B cell (primary cell): ENCODE data around the gene EED. TPM values are rescaled to one million over a fixed set of nuclear protein-coding genes. Genes with fewer than 3 reads are reported as not detected.

ENCODE experiments used
- ATAC-seq: fragments of 200-7000 bp; cut with Tn5 transposase; one replicate; pipeline ENCODE4 v1.10.0; 2021; ENCODE audit warnings: low read depth, mild to moderate bottlenecking, moderate number of reproducible peaks, moderate library complexity
- CTCF ChIA-PET: fragments of 350-600 bp; sonication (Branson Sonifier 250); formaldehyde crosslinking; loops from one replicate; lab custom pipeline; 2021; ENCODE audit warnings: antibody characterized with exemption, inconsistent platforms; lab: Charles Lee
- POLR2A ChIA-PET: fragments of 350-600 bp; sonication (Branson Sonifier 250); formaldehyde crosslinking; loops from one replicate; lab custom pipeline; 2021; ENCODE audit warnings: antibody characterized with exemption; lab: Charles Lee
- DNase-seq: peaks from one replicate; pipeline ENCODE4 v3.0.0; 2013
- H2AFZ ChIP-seq: 2 replicates; pipeline ENCODE4 v1.6.1; 2012; ENCODE audit warnings: mild to moderate bottlenecking, low read depth, low read length; ENCODE audit not compliant: insufficient read depth, poor library complexity, severe bottlenecking
- H3K27ac ChIP-seq, 2 donors: 1 replicate in 1 of 2; 2 replicates in 1 of 2; pipeline ENCODE4 v1.5.1; 2012 to 2013; ENCODE audit warnings: low read length in 2 of 2, mild to moderate bottlenecking in 2 of 2, moderate library complexity in 1 of 2
- H3K27me3 ChIP-seq, 4 experiments: fragments of 200-600 bp in 1 of 4; sonication (generic) in 1 of 4; replicated peaks in 1 of 4; 1 replicate in 2 of 4; 2 replicates in 2 of 4; pipeline versions ENCODE4 v1.6.1 to v1.7.0; 2013 to 2016; ENCODE audit warnings: low read length in 3 of 4, mild to moderate bottlenecking in 2 of 4, mixed read lengths in 1 of 4, moderate library complexity in 1 of 4; ENCODE audit not compliant: insufficient read depth in 4 of 4, control insufficient read depth in 3 of 4; ENCODE audit errors: control extremely low read depth in 1 of 4
- H3K36me3 ChIP-seq, 2 experiments: replicated peaks in 1 of 2; 1 replicate in 1 of 2; 2 replicates in 1 of 2; pipeline versions ENCODE4 v1.6.1 to v1.7.1; 2013; ENCODE audit warnings: low read length in 1 of 2; ENCODE audit not compliant: insufficient read depth in 2 of 2, control insufficient read depth in 1 of 2; ENCODE audit errors: control extremely low read depth in 1 of 2, extremely low read depth in 1 of 2
- H3K4me1 ChIP-seq, 2 donors: fragments of 200-600 bp in 1 of 2; sonication (generic) in 1 of 2; 1 replicate in 1 of 2; 2 replicates in 1 of 2; pipeline versions ENCODE4 v1.5.1 to v1.6.1; 2013 to 2017; ENCODE audit warnings: low read length in 2 of 2; ENCODE audit not compliant: control insufficient read depth in 2 of 2, insufficient read depth in 2 of 2
- H3K4me2 ChIP-seq: replicated peaks from 2 replicates; pipeline ENCODE3; 2012; ENCODE audit warnings: mild to moderate bottlenecking, low read depth, low read length; ENCODE audit not compliant: poor library complexity, severe bottlenecking
- H3K4me3 ChIP-seq, 5 experiments: fragments of 200-600 bp in 1 of 5; sonication (generic) in 1 of 5; 1 replicate in 3 of 5; 2 replicates in 2 of 5; pipeline versions ENCODE4 v1.5.1 to v1.7.0; 2011 to 2016; ENCODE audit warnings: low read length in 4 of 5, mild to moderate bottlenecking in 4 of 5, low read depth in 2 of 5, control low read depth in 1 of 5, moderate library complexity in 1 of 5; ENCODE audit not compliant: insufficient read depth in 1 of 5; ENCODE audit errors: control extremely low read depth in 1 of 5, extremely low read depth in 1 of 5
- H3K79me2 ChIP-seq: fragments of 200-600 bp; sonication (generic); one replicate; pipeline ENCODE4 v1.6.0; 2016; ENCODE audit warnings: low read length; ENCODE audit not compliant: control insufficient read depth, insufficient read depth
- H3K9ac ChIP-seq: fragments of 200-600 bp; sonication (generic); 2 replicates; pipeline ENCODE4 v1.6.1; 2017; ENCODE audit warnings: mild to moderate bottlenecking, low read length, moderate library complexity
- H3K9me3 ChIP-seq, 3 donors: one replicate each; pipeline versions ENCODE4 v1.6.1 to v1.7.1; 2013; ENCODE audit warnings: low read length in 2 of 3; ENCODE audit not compliant: control insufficient read depth in 2 of 3, insufficient read depth in 1 of 3; ENCODE audit errors: control extremely low read depth in 1 of 3
- H4K20me1 ChIP-seq: 2 replicates; pipeline ENCODE4 v1.6.0; 2012; ENCODE audit warnings: mild to moderate bottlenecking, low read length; ENCODE audit not compliant: insufficient read depth, control insufficient read depth, poor library complexity, severe bottlenecking
- H3K27ac Mint-ChIP-seq: one replicate; pipeline ENCODE4 v1.8.0; 2021; ENCODE audit warnings: mixed read lengths
- H3K27me3 Mint-ChIP-seq: one replicate; pipeline ENCODE4 v1.8.0; 2021; ENCODE audit warnings: mixed read lengths
- H3K4me1 Mint-ChIP-seq: one replicate; pipeline ENCODE4 v1.8.0; 2021; ENCODE audit warnings: mixed read lengths
- H3K4me3 Mint-ChIP-seq: one replicate; pipeline ENCODE4 v1.8.0; 2021; ENCODE audit warnings: mixed read lengths
- H3K9me3 Mint-ChIP-seq: one replicate; pipeline ENCODE4 v1.8.0; 2022; ENCODE audit warnings: mixed read lengths; ENCODE audit not compliant: insufficient read depth
- CTCF ChIP-seq: fragments of 200-600 bp; IDR thresholded peaks from one replicate; pipeline ENCODE4 v1.8.0; 2022; ENCODE audit warnings: antibody characterized with exemption, mild to moderate bottlenecking
- EZH2 ChIP-seq: IDR thresholded peaks from 2 replicates; pipeline ENCODE4 v1.6.1; 2012; ENCODE audit warnings: borderline replicate concordance, low read depth, mild to moderate bottlenecking, moderate library complexity, low read length; ENCODE audit not compliant: insufficient read depth, poor library complexity, severe bottlenecking
- WGBS: methylation state at CpG from one replicate; pipeline ENCODE4 v1.1.5; 2013; ENCODE audit warnings: missing lambda C conversion rate; ENCODE audit not compliant: insufficient coverage; 5-methylcytosine and 5-hydroxymethylcytosine counted together
- intact Hi-C: fragments of 100-400 bp; cut with micrococcal nuclease; formaldehyde crosslinking; loops from one replicate; pipeline ENCODE4 v1.10.0; 2022
- polyA plus RNA-seq: library from polyadenylated mRNA; depleted of rRNA; stranded (reverse); fragments of >200 nt; gene quantifications from 2 replicates; pipeline ENCODE4 v1.2.3, GENCODE V29; 2012
- small RNA-seq: library from RNA; depleted of rRNA; stranded (forward); fragments of <200 nt; gene quantifications from one replicate; pipeline ENCODE3, GENCODE V24; 2012; ENCODE audit warnings: low replicate concordance, low read depth; ENCODE audit not compliant: insufficient read length
- total RNA-seq, 2 donors: library from RNA; stranded (reverse); fragments of 120-200 nt in 1 of 2; gene quantifications; 1 replicate in 1 of 2; 2 replicates in 1 of 2; pipeline versions ENCODE4 v1.2.3 to v1.2.4, GENCODE V29; 2013 to 2022

The EED gene
- total and polyA plus RNA-seq, 2 donors (not counting 1 experiment from before 2014, with no cell fraction given): 21.8 to 49.5 TPM

DNA sequence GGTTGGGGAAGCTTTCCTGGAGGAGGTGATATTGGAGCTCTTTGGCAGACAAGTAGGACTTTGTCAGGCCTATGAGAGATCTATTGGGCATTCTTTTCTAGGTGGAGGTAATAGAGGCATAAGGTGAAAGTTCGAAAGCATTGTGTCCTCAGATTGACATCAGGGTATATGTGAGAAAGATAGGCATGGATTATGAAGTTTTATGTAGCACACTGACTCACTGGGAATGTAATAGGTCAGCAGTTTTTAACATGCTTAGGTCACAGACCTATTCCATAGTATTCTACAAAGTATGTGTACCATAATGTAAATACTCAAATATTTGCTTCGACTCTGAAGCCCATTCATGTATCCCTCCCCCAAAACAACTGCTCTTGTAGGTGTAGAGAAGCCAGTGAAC lies 69.2 kb downstream of the EED start:
- Histone ChIP-seq H3K4me2 (no peak overlapping the region), H3K27me3 (no peaks in the 10 kb centered on the region), H3K9ac (no peak overlapping the region), H3K79me2 (peaks cover 21% of the 10 kb centered on the region), H3K4me1 (no peaks in the 10 kb centered on the region), H2AFZ (no peak overlapping the region), H4K20me1 (no peaks in the 10 kb centered on the region), H3K4me3 (no peak overlapping the region), H3K27ac (no peak overlapping the region), H3K36me3 (peaks cover 4 to 12% of the 10 kb centered on the region in 2 experiments), H3K9me3 (no peaks in the 10 kb centered on the region)
- H3K27ac Mint-ChIP-seq: no peak overlapping the region
- no peak for TF ChIP-seq EZH2
- TF ChIP-seq CTCF: no peak
- no peak for ATAC-seq
- intact Hi-C loops: no loop called here
- no peaks in the 10 kb centered on the region for H3K27me3 Mint-ChIP-seq
- H3K4me1 Mint-ChIP-seq: peaks cover 17% of the 10 kb centered on the region
- 100% methylated on average over 1 of the region's 2 CpGs for WGBS
- H3K9me3 Mint-ChIP-seq: no peaks in the 10 kb centered on the region
- DNase-seq: no peak
- POLR2A ChIA-PET: no interaction called here
- CTCF ChIA-PET: no interaction called here
- no peak overlapping the region for H3K4me3 Mint-ChIP-seq

GRCh38 chr11:86314636-86315035 lies 70.1 kb downstream of the EED start:
- POLR2A ChIA-PET: no interaction called here
- peaks cover 4 to 16% of the 10 kb centered on the region in 2 experiments for H3K36me3 ChIP-seq
- TF ChIP-seq CTCF (no peak), EZH2 (no peak)

More at GRCh38 chr11:86314636-86315035, 70.1 kb downstream of the EED start:
- DNase-seq (no peak), ATAC-seq (no peak)
- no peaks in the 10 kb centered on the region for H3K27me3 ChIP-seq
- no peak overlapping the region for H3K27ac ChIP-seq
- H3K4me3 ChIP-seq: no peak overlapping the region
- Mint-ChIP-seq H3K27ac (no peak overlapping the region), H3K9me3 (no peaks in the 10 kb centered on the region), H3K4me3 (no peak overlapping the region), H3K27me3 (no peaks in the 10 kb centered on the region), H3K4me1 (peaks cover 14% of the 10 kb centered on the region)
- H3K9ac ChIP-seq: no peak overlapping the region
- H3K9me3 ChIP-seq: no peaks in the 10 kb centered on the region
- CTCF ChIA-PET: no interaction called here
- H3K4me2 ChIP-seq: no peak overlapping the region
- H2AFZ ChIP-seq: no peak overlapping the region
- no peaks in the 10 kb centered on the region for H4K20me1 ChIP-seq
- intact Hi-C loops: no loop called here
- no peaks in the 10 kb centered on the region for H3K4me1 ChIP-seq
- H3K79me2 ChIP-seq: peaks cover 21% of the 10 kb centered on the region
- 100% methylated on average over 2 of the region's 2 CpGs for WGBS

Small RNAs within 50 kb of the gene (small RNA-seq; reads per million reads assigned to genes)
- gene RF00017: not detected
- gene RN7SL225P: not detected

Other genes starting within 250 kb of the EED start
- 165 and 178 TPM in 2 replicates for gene PICALM, start 175.7 kb upstream of the EED start, total RNA-seq
- 46.8 and 48.4 TPM in 2 replicates for gene PICALM, start 175.7 kb upstream of the EED start, polyA plus RNA-seq
- 23.3 and 24.4 TPM in 2 replicates for gene HIKESHI, start 57.5 kb downstream of the EED start, total RNA-seq
- 28.0 and 34.0 TPM in 2 replicates for gene HIKESHI, start 57.5 kb downstream of the EED start, polyA plus RNA-seq
- 0.84 and 1.3 TPM in 2 replicates for gene CCDC81, start 130.1 kb downstream of the EED start, total RNA-seq
- 0.18 and 1.1 TPM in 2 replicates for gene CCDC81, start 130.1 kb downstream of the EED start, polyA plus RNA-seq